Measurements from ENCODE around the gene KRT20. TPM values are rescaled to one million over a fixed set of nuclear protein-coding genes. Genes with fewer than 3 reads are reported as not detected.

Gene KRT20, protein sequence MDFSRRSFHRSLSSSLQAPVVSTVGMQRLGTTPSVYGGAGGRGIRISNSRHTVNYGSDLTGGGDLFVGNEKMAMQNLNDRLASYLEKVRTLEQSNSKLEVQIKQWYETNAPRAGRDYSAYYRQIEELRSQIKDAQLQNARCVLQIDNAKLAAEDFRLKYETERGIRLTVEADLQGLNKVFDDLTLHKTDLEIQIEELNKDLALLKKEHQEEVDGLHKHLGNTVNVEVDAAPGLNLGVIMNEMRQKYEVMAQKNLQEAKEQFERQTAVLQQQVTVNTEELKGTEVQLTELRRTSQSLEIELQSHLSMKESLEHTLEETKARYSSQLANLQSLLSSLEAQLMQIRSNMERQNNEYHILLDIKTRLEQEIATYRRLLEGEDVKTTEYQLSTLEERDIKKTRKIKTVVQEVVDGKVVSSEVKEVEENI
- total RNA-seq (2022; extraction: Qiagen RNA extraction), result 0.18 to 0.28 TPM (median 0.26 TPM) in 5 replicates

DNA sequence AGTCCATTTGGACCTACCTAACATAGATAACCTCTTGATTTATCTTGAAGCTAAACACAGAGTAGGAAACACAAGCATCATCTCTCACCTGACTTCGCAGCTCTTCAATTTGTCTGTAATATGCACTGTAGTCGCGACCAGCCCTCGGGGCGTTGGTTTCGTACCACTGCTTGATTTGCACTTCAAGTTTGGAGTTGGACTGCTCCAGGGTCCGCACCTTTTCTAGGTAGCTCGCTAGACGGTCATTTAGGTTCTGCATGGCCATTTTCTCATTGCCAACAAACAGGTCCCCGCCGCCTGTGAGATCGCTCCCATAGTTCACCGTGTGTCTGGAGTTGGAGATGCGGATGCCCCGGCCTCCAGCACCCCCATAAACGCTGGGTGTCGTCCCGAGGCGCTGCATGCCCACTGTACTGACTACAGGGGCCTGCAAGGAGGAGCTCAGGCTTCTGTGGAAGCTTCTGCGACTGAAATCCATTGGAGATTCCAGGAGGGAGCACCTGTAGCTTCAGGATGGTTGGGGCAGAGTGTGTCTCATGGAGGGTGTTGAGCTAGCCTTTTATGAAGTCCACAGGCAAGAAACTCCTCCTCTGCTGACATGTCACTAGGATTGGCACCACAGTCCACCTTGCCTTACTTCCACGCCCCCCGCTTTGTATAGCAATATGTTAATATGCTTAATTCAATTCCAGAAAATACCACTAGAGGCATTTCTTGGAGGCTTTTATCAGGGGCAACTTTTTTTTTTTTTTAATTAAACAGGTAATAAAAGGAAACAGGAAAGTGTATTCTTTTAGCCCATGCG, at the start of gene KRT20:
TSS of gene KRT20 (minus strand) at position 535 of the 805 bp plus-strand sequence. CDS start at position 478, 57 bp downstream.

DNA sequence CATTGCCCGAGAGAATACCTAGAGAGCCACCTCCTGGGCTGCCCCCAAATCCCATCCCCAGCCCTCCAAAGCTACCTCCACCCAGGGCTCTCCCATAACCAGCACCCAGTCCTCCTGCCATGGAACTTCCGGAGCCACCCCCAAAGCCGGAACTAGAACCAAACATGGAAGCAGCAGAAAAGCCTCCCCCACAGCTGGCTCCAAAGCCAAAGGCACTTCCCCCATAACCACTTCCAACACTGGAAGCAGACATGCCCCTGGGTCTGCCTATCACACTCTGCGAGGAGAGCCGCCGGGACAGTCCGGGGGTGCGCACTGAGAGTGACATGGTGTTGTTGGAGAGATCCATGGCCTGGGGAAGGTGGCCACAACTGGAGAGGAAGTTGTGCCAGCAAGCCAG, 18.2 kb downstream of the KRT20 start, which contains the start of gene KRT12:
TSS of gene KRT12 (minus strand) at position 386 of the 400 bp plus-strand sequence. CDS start at position 349, 37 bp downstream.

Other genes with a start within 250 kb of the KRT20 start
- gene SMARCE1, start 237.4 kb downstream of the KRT20 start, total RNA-seq (2022; extraction: Qiagen RNA extraction), result 107 to 116 TPM (median 111 TPM) in 5 replicates
- gene KRT222, start 220.1 kb downstream of the KRT20 start, total RNA-seq (2022; extraction: Qiagen RNA extraction), result 0.27 to 0.69 TPM (median 0.52 TPM) in 5 replicates
- gene KRT24, start 181.5 kb downstream of the KRT20 start, total RNA-seq (2022; extraction: Qiagen RNA extraction), result not detected in 5 replicates
- gene KRT25, start 129.9 kb downstream of the KRT20 start, total RNA-seq (2022; extraction: Qiagen RNA extraction), result not detected in 5 replicates
- not detected in 5 replicates for gene KRT26, start 113.0 kb downstream of the KRT20 start, total RNA-seq (2022; extraction: Qiagen RNA extraction)
- gene KRT27, start 102.7 kb downstream of the KRT20 start, total RNA-seq (2022; extraction: Qiagen RNA extraction), result not detected in 5 replicates
- gene KRT28, start 85.3 kb downstream of the KRT20 start, total RNA-seq (2022; extraction: Qiagen RNA extraction), result not detected in 5 replicates
- gene KRT10, start 62.6 kb downstream of the KRT20 start, total RNA-seq (2022; extraction: Qiagen RNA extraction), result 79.3 to 132 TPM (median 110 TPM) in 5 replicates
- not detected in 5 replicates for gene KRT12, start 18.0 kb downstream of the KRT20 start, total RNA-seq (2022; extraction: Qiagen RNA extraction)
- gene KRT23, start 52.4 kb upstream of the KRT20 start, total RNA-seq (2022; extraction: Qiagen RNA extraction), result 0.08 to 0.14 TPM (median 0.10 TPM) in 3 of 5 replicates, not detected in the others
- gene KRT39, start 81.7 kb upstream of the KRT20 start, total RNA-seq (2022; extraction: Qiagen RNA extraction), result not detected in 5 replicates
- gene KRT40, start 99.1 kb upstream of the KRT20 start, total RNA-seq (2022; extraction: Qiagen RNA extraction), result not detected in 5 replicates
- not detected in 5 replicates for gene KRTAP3-3, start 108.9 kb upstream of the KRT20 start, total RNA-seq (2022; extraction: Qiagen RNA extraction)
- 0.20 to 0.42 TPM (median 0.34 TPM) in 5 replicates for gene KRTAP3-2, start 114.7 kb upstream of the KRT20 start, total RNA-seq (2022; extraction: Qiagen RNA extraction)
- 0.18 TPM in 1 of 5 replicates, not detected in the others for gene KRTAP3-1, start 123.9 kb upstream of the KRT20 start, total RNA-seq (2022; extraction: Qiagen RNA extraction)
- gene KRTAP1-5, start 142.0 kb upstream of the KRT20 start, total RNA-seq (2022; extraction: Qiagen RNA extraction), result not detected in 5 replicates
- gene KRTAP1-4, start 145.0 kb upstream of the KRT20 start, total RNA-seq (2022; extraction: Qiagen RNA extraction), result not detected in 5 replicates
- gene KRTAP1-3, start 149.6 kb upstream of the KRT20 start, total RNA-seq (2022; extraction: Qiagen RNA extraction), result not detected in 5 replicates
- gene KRTAP1-1, start 156.2 kb upstream of the KRT20 start, total RNA-seq (2022; extraction: Qiagen RNA extraction), result not detected in 5 replicates
- not detected in 5 replicates for gene KRTAP2-1, start 162.1 kb upstream of the KRT20 start, total RNA-seq (2022; extraction: Qiagen RNA extraction)
- gene KRTAP2-2, start 170.0 kb upstream of the KRT20 start, total RNA-seq (2022; extraction: Qiagen RNA extraction), result not detected in 5 replicates
- 0.11 to 0.18 TPM (median 0.17 TPM) in 3 of 5 replicates, not detected in the others for gene KRTAP2-3, start 174.9 kb upstream of the KRT20 start, total RNA-seq (2022; extraction: Qiagen RNA extraction)
- gene KRTAP2-4, start 180.6 kb upstream of the KRT20 start, total RNA-seq (2022; extraction: Qiagen RNA extraction), result not detected in 5 replicates
- not detected in 5 replicates for gene KRTAP4-7, start 198.9 kb upstream of the KRT20 start, total RNA-seq (2022; extraction: Qiagen RNA extraction)
- gene KRTAP4-8, start 212.9 kb upstream of the KRT20 start, total RNA-seq (2022; extraction: Qiagen RNA extraction), result 0.10 TPM in 1 of 5 replicates, not detected in the others
- gene KRTAP4-16, start 217.0 kb upstream of the KRT20 start, total RNA-seq (2022; extraction: Qiagen RNA extraction), result not detected in 5 replicates
- gene KRTAP4-9, start 220.1 kb upstream of the KRT20 start, total RNA-seq (2022; extraction: Qiagen RNA extraction), result not detected in 5 replicates
- not detected in 5 replicates for gene KRTAP4-11, start 233.1 kb upstream of the KRT20 start, total RNA-seq (2022; extraction: Qiagen RNA extraction)
- gene KRTAP4-12, start 238.9 kb upstream of the KRT20 start, total RNA-seq (2022; extraction: Qiagen RNA extraction), result 0.07 TPM in 1 of 5 replicates, not detected in the others

All from A549 treated with CORT108297 at 1 μM for 4 hours (cell line).